Spinal cord (tissue), 10 donors: ENCODE measurements around the gene VWA3B. TPM values are rescaled to one million over a fixed set of nuclear protein-coding genes. Genes with fewer than 3 reads are reported as not detected.

ENCODE experiments used
- DNase-seq, 6 donors: peaks; one replicate each; pipeline versions ENCODE4 v3.0.0 to v3.0.0-alpha.2; 2013 to 2015; ENCODE audit warnings: low spot score in 6 of 6, low read depth in 4 of 6
- H3K27ac ChIP-seq: one replicate; pipeline ENCODE4 v1.5.1; 2013; ENCODE audit warnings: low read depth, low read length, control low read depth
- H3K27me3 ChIP-seq: one replicate; pipeline ENCODE4 v1.6.1; 2013; ENCODE audit warnings: low read length; ENCODE audit not compliant: control insufficient read depth, insufficient read depth
- H3K36me3 ChIP-seq: one replicate; pipeline ENCODE4 v1.6.1; 2013; ENCODE audit warnings: low read length; ENCODE audit not compliant: control insufficient read depth, insufficient read depth
- H3K4me1 ChIP-seq: one replicate; pipeline ENCODE4 v1.6.1; 2013; ENCODE audit warnings: low read length; ENCODE audit not compliant: control insufficient read depth, insufficient read depth
- H3K4me3 ChIP-seq: one replicate; pipeline ENCODE4 v1.5.1; 2013; ENCODE audit warnings: low read depth, low read length, control low read depth
- H3K9me3 ChIP-seq: one replicate; pipeline ENCODE4 v1.6.1; 2013; ENCODE audit warnings: low read length; ENCODE audit not compliant: control insufficient read depth, insufficient read depth
- WGBS: methylation state at CpG from one replicate; pipeline ENCODE4 v1.1.5; 2013; ENCODE audit warnings: missing lambda C conversion rate; ENCODE audit not compliant: insufficient coverage; 5-methylcytosine and 5-hydroxymethylcytosine counted together
- polyA plus RNA-seq, 2 donors: library from polyadenylated mRNA; unstranded; fragments of 120-200 nt; gene quantifications; one replicate each; pipeline ENCODE4 v1.2.1, GENCODE V29; 2013; ENCODE audit not compliant: insufficient read length in 2 of 2
- total RNA-seq, 2 donors: library from RNA; depleted of rRNA in 1 of 2; stranded (reverse); fragments of 120-200 nt in 1 of 2; fragments of >200 nt in 1 of 2; gene quantifications; one replicate each; pipeline versions ENCODE4 v1.2.3 to v1.2.4, GENCODE V29; 2013 to 2014
- donor health status: healthy.

VWA3B gene
- total and polyA plus RNA-seq, 4 donors = 1.5 to 5.9 (median 3.3) TPM

- Histone ChIP-seq H3K4me3 (no peak overlapping the region), H3K36me3 (no peaks in the 10 kb centered on the region), H3K27ac (no peak overlapping the region), H3K4me1 (peaks cover 15% of the 10 kb centered on the region), H3K9me3 (no peaks in the 10 kb centered on the region), H3K27me3 (no peaks in the 10 kb centered on the region)
- DNase-seq = peak in 1 of 6 donors; percentile 45
- 61% methylated on average over 4 of the region's 4 CpGs for WGBS
These were observed 74.2 kb downstream of the VWA3B start for GRCh38 chr2:98161186-98161585.

DNA sequence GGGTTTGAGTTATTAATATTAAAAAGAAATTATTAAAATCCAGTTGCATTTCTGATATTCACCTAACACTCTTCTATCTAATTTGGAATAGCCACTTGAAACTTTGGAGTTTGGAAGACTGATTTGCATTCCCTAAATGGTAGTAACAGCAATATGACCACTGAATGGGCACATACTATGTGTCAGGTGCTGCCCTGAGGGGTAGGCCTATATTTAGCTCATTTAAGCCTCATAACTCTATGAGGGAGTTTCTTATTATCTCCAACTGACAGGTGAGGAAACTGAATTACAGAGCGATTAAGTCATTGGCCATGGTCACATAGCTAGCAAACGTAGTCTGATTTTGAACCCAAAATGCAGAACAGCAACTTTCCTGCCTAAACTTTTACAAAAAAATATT, 77.3 kb downstream of the VWA3B start:
- no CpG with 5 or more reads among the region's 2 CpGs for WGBS
- Histone ChIP-seq H3K27me3 (no peaks in the 10 kb centered on the region), H3K36me3 (no peaks in the 10 kb centered on the region), H3K4me1 (peaks cover 12% of the 10 kb centered on the region), H3K9me3 (no peaks in the 10 kb centered on the region), H3K4me3 (no peak overlapping the region), H3K27ac (no peak overlapping the region)
- no peak for DNase-seq

- no peak overlapping the region for H3K27ac ChIP-seq
- 84% methylated on average over 3 of the region's 5 CpGs for WGBS
- DNase-seq = no peak
These were observed 78.6 kb downstream of the VWA3B start for GRCh38 chr2:98165516-98166071.

DNA sequence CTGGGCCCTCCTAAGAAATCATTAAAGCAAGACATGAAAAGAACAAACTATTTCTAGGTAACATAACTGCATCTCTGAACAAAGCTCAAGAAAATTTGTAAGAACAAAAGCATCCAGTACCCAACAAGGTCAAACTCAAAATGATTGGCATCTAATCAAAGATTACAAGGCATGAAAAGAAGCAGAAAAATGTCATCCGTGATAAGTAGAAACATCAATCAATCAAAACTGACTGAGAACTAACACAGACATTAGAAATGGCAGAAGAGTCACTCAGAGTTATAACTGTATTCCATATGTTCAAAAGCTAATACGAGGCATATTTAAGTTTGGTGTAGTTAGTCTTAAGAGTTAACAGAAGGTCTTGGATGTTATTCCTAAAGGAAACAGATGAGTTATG, 80.9 kb downstream of the VWA3B start:
- Histone ChIP-seq H3K27me3 (no peaks in the 10 kb centered on the region), H3K36me3 (no peaks in the 10 kb centered on the region), H3K4me1 (peaks cover 5% of the 10 kb centered on the region), H3K4me3 (no peak overlapping the region), H3K27ac (no peak overlapping the region), H3K9me3 (no peaks in the 10 kb centered on the region)
- no peak for DNase-seq
- no CpG with 5 or more reads among the region's 2 CpGs for WGBS

More at GRCh38 chr2:98165516-98166071, 78.6 kb downstream of the VWA3B start:
- Histone ChIP-seq H3K36me3 (no peaks in the 10 kb centered on the region), H3K4me3 (no peak overlapping the region), H3K9me3 (no peaks in the 10 kb centered on the region), H3K27me3 (no peaks in the 10 kb centered on the region), H3K4me1 (peaks cover 12% of the 10 kb centered on the region)

GRCh38 chr2:98170076-98170475, 83.1 kb downstream of the VWA3B start:
- H3K36me3 ChIP-seq = no peaks in the 10 kb centered on the region
- no peak overlapping the region for H3K4me3 ChIP-seq
- no peaks in the 10 kb centered on the region for H3K4me1 ChIP-seq
- 76% methylated on average over 3 of the region's 3 CpGs for WGBS
- DNase-seq = no peak
- no peaks in the 10 kb centered on the region for H3K9me3 ChIP-seq
- H3K27ac ChIP-seq = no peak overlapping the region
- no peaks in the 10 kb centered on the region for H3K27me3 ChIP-seq

- DNase-seq = no peak
These were observed 85.3 kb downstream of the VWA3B start for GRCh38 chr2:98172150-98172765.

GRCh38 chr2:98172951-98173350, 86.0 kb downstream of the VWA3B start:
- no peak overlapping the region for H3K27ac ChIP-seq

More at GRCh38 chr2:98172150-98172765, 85.3 kb downstream of the VWA3B start:
- Histone ChIP-seq H3K27ac (no peak overlapping the region), H3K4me3 (no peak overlapping the region), H3K36me3 (no peaks in the 10 kb centered on the region), H3K27me3 (no peaks in the 10 kb centered on the region), H3K9me3 (no peaks in the 10 kb centered on the region), H3K4me1 (no peaks in the 10 kb centered on the region)
- WGBS = 89% methylated on average over 11 of the region's 14 CpGs

GRCh38 chr2:98175811-98176210, 88.8 kb downstream of the VWA3B start:
- H3K36me3 ChIP-seq = no peaks in the 10 kb centered on the region
- DNase-seq = no peak
- WGBS = 75% methylated on average over 5 of the region's 6 CpGs
- H3K9me3 ChIP-seq = no peaks in the 10 kb centered on the region
- H3K4me1 ChIP-seq = peaks cover 2% of the 10 kb centered on the region
- H3K27ac ChIP-seq = no peak overlapping the region
- H3K4me3 ChIP-seq = no peak overlapping the region
- H3K27me3 ChIP-seq = no peaks in the 10 kb centered on the region

More at GRCh38 chr2:98172951-98173350, 86.0 kb downstream of the VWA3B start:
- no peaks in the 10 kb centered on the region for H3K9me3 ChIP-seq
- no peak for DNase-seq
- no peak overlapping the region for H3K4me3 ChIP-seq
- no peaks in the 10 kb centered on the region for H3K27me3 ChIP-seq
- no CpG with 5 or more reads among the region's 2 CpGs for WGBS
- no peaks in the 10 kb centered on the region for H3K36me3 ChIP-seq
- H3K4me1 ChIP-seq = peaks cover under 1% of the 10 kb centered on the region

GRCh38 chr2:98177286-98177685, 90.3 kb downstream of the VWA3B start:
- DNase-seq = peak in 2 of 6 donors; percentile 59 to 60
- WGBS = no CpG with 5 or more reads among the region's 2 CpGs
- Histone ChIP-seq H3K9me3 (no peaks in the 10 kb centered on the region), H3K4me3 (no peak overlapping the region), H3K36me3 (no peaks in the 10 kb centered on the region), H3K27ac (no peak overlapping the region), H3K27me3 (no peaks in the 10 kb centered on the region), H3K4me1 (peaks cover 7% of the 10 kb centered on the region)

GRCh38 chr2:98177986-98178385, 91.0 kb downstream of the VWA3B start:
- Histone ChIP-seq H3K9me3 (no peaks in the 10 kb centered on the region), H3K27ac (no peak overlapping the region), H3K27me3 (no peaks in the 10 kb centered on the region), H3K4me3 (no peak overlapping the region), H3K4me1 (peaks cover 7% of the 10 kb centered on the region), H3K36me3 (no peaks in the 10 kb centered on the region)
- peak in 1 of 6 donors; percentile 24 for DNase-seq
- WGBS = 30% methylated on average over 4 of the region's 6 CpGs
